Type B pancreatic cell (in vitro differentiated cells): ENCODE data around the gene DOCK2. TPM values are rescaled to one million over a fixed set of nuclear protein-coding genes. Genes with fewer than 3 reads are reported as not detected.

Experiments
- DNase-seq: peaks from one replicate; pipeline ENCODE4 v3.0.0; 2021; ENCODE audit warnings: mixed read lengths; ENCODE audit not compliant: unreplicated experiment; ENCODE audit errors: extremely low spot score
- H3K27ac Mint-ChIP-seq: 2 replicates; pipeline ENCODE4 v1.8.0; 2021; ENCODE audit warnings: mild to moderate bottlenecking, mixed read lengths
- H3K27me3 Mint-ChIP-seq: 2 replicates; pipeline ENCODE4 v1.8.0; 2021; ENCODE audit warnings: mixed read lengths
- H3K36me3 Mint-ChIP-seq: 2 replicates; pipeline ENCODE4 v1.8.0; 2021; ENCODE audit warnings: mixed read lengths
- H3K4me1 Mint-ChIP-seq: one replicate; pipeline ENCODE4 v1.8.0; 2021; ENCODE audit warnings: mixed read lengths; ENCODE audit not compliant: unreplicated experiment
- H3K4me3 Mint-ChIP-seq: 2 replicates; pipeline ENCODE4 v1.8.0; 2021; ENCODE audit warnings: mild to moderate bottlenecking, mixed read lengths
- H3K9me3 Mint-ChIP-seq: 2 replicates; pipeline ENCODE4 v1.8.0; 2021; ENCODE audit warnings: mixed read lengths
- total RNA-seq: library from RNA; stranded (reverse); gene quantifications from 2 replicates; pipeline ENCODE4 v1.2.1, GENCODE V29; 2021; ENCODE audit warnings: low replicate concordance
- TF ChIP-seq, protein P1 (sequence below): fragments of 200-600 bp; sonication (generic); conservative IDR thresholded peaks from 2 replicates; pipeline ENCODE4 v1.5.0; 2021; ENCODE audit warnings: antibody characterized with exemption, mild to moderate bottlenecking

The DOCK2 gene
- total RNA-seq, 1 donor from 2014 or later, result 0.82 TPM

GRCh38 chr5:169999621-170000020 lies 362.5 kb downstream of the DOCK2 start:
- Mint-ChIP-seq H3K9me3 (no peaks in the 10 kb centered on the region), H3K4me3 (no peak overlapping the region)
- TF ChIP-seq, protein P1, sequence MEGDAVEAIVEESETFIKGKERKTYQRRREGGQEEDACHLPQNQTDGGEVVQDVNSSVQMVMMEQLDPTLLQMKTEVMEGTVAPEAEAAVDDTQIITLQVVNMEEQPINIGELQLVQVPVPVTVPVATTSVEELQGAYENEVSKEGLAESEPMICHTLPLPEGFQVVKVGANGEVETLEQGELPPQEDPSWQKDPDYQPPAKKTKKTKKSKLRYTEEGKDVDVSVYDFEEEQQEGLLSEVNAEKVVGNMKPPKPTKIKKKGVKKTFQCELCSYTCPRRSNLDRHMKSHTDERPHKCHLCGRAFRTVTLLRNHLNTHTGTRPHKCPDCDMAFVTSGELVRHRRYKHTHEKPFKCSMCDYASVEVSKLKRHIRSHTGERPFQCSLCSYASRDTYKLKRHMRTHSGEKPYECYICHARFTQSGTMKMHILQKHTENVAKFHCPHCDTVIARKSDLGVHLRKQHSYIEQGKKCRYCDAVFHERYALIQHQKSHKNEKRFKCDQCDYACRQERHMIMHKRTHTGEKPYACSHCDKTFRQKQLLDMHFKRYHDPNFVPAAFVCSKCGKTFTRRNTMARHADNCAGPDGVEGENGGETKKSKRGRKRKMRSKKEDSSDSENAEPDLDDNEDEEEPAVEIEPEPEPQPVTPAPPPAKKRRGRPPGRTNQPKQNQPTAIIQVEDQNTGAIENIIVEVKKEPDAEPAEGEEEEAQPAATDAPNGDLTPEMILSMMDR, result no peak

GRCh38 chr5:170000155-170000554 lies 363.1 kb downstream of the DOCK2 start:
- Mint-ChIP-seq H3K27ac (no peak overlapping the region), H3K9me3 (no peaks in the 10 kb centered on the region), H3K27me3 (peaks cover 3% of the 10 kb centered on the region), H3K4me1 (no peaks in the 10 kb centered on the region), H3K36me3 (no peaks in the 10 kb centered on the region), H3K4me3 (no peak overlapping the region)
- TF ChIP-seq, protein P1, result no peak
- no peak for DNase-seq

More at GRCh38 chr5:169999621-170000020, 362.5 kb downstream of the DOCK2 start:
- no peak overlapping the region for H3K27ac Mint-ChIP-seq
- H3K27me3 Mint-ChIP-seq, result peaks cover 4% of the 10 kb centered on the region
- H3K4me1 Mint-ChIP-seq, result no peaks in the 10 kb centered on the region
- DNase-seq, result no peak
- H3K36me3 Mint-ChIP-seq, result no peaks in the 10 kb centered on the region

DNA sequence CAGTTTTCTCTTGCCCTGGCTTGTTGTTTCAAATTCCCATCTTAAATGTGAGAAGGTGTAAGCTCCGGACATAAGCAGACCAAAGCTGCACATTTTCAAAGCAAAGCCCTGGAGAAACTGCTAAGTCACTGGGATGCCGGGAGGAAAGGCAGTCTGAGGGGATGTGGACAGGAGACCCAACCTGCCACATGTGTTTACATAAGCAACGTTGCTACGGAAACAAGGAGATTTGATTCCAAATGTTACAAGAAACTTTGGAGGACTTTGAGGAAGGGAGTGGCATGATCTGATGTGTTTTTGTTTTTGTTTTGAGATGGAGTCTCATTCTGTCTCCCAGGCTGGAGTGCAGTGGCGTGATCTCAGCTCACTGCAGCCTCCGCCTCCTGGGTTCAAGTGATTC lies 368.9 kb downstream of the DOCK2 start:
- Mint-ChIP-seq H3K4me1 (peaks cover 3% of the 10 kb centered on the region), H3K27ac (no peak overlapping the region), H3K27me3 (peaks cover 31% of the 10 kb centered on the region), H3K4me3 (no peak overlapping the region), H3K9me3 (no peaks in the 10 kb centered on the region), H3K36me3 (no peaks in the 10 kb centered on the region)
- no peak for DNase-seq
- TF ChIP-seq, protein P1, result no peak

DNA sequence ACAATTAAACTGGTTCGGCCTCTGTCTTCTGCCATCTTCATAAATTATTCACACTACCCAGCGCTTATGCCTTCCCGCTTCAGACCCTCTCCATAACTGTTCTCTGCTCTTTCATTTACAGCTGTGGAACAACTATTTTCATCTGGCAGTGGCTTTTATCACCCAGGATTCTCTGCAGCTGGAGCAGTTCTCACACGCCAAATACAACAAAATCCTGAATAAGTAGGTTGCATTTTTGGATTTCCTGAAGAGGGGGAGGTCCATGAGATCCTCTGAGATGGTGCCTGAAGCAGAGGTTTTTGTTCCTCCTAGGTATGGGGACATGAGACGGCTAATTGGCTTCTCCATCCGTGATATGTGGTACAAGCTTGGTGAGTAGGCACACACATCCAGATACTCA lies 371.3 kb downstream of the DOCK2 start:
- Mint-ChIP-seq H3K9me3 (no peaks in the 10 kb centered on the region), H3K36me3 (no peaks in the 10 kb centered on the region), H3K27ac (no peak overlapping the region), H3K4me3 (no peak overlapping the region), H3K4me1 (peaks cover 3% of the 10 kb centered on the region), H3K27me3 (peaks cover 42% of the 10 kb centered on the region)
- DNase-seq, result no peak
- TF ChIP-seq, protein P1, result no peak

- H3K9me3 Mint-ChIP-seq, result no peaks in the 10 kb centered on the region
- no peaks in the 10 kb centered on the region for H3K36me3 Mint-ChIP-seq
- no peak overlapping the region for H3K27ac Mint-ChIP-seq
- no peak overlapping the region for H3K4me3 Mint-ChIP-seq
- peaks cover 9% of the 10 kb centered on the region for H3K4me1 Mint-ChIP-seq
- TF ChIP-seq, protein P1, result no peak
- peaks cover 56% of the 10 kb centered on the region for H3K27me3 Mint-ChIP-seq
- DNase-seq, result no peak
These were observed 373.5 kb downstream of the DOCK2 start for GRCh38 chr5:170010595-170010994.

DNA sequence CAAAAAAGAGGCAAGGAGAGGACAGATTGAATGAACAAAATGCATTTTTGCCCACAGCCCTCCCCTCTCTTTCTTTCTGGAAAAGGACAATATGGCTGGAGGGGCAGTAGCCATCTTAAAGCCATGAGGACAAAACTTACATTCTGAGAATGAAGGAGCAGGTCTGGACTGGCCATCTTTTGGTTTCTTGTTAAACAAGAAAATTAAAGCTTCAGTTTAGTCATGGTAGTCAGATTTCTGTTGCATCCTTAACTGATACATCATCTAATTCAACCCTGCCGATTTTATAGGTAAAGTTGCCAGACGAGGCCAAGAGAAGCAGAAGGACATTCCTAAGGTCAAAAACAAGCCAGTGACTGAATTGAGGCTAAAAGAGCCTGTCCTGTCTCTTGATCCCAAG lies 374.7 kb downstream of the DOCK2 start:
- Mint-ChIP-seq H3K9me3 (no peaks in the 10 kb centered on the region), H3K4me1 (peaks cover 5% of the 10 kb centered on the region), H3K27ac (no peak overlapping the region), H3K4me3 (no peak overlapping the region), H3K36me3 (no peaks in the 10 kb centered on the region), H3K27me3 (peaks cover 57% of the 10 kb centered on the region)
- TF ChIP-seq, protein P1, result no peak
- no peak for DNase-seq
